PFSK-1 (cell line): Measurements from ENCODE around the gene CSGALNACT2.

Experiments used
- FOXP2 ChIP-seq: optimal IDR thresholded peaks from 2 replicates; pipeline ENCODE3; 2011; ENCODE audit warnings: borderline replicate concordance, control low read depth, inconsistent platforms; ENCODE audit not compliant: insufficient read depth; ENCODE audit errors: extremely low read length, extremely low read depth
- POLR2AphosphoS5 ChIP-seq: IDR thresholded peaks from 2 replicates; pipeline ENCODE4 v1.6.1; 2012; ENCODE audit warnings: low read depth, mild to moderate bottlenecking, control low read depth, low read length, moderate library complexity
- SIN3A ChIP-seq: IDR thresholded peaks from 2 replicates; pipeline ENCODE4 v1.6.1; 2012; ENCODE audit warnings: mild to moderate bottlenecking, low read length, moderate library complexity, borderline replicate concordance; ENCODE audit not compliant: insufficient read depth
- TAF1 ChIP-seq: IDR thresholded peaks from 2 replicates; pipeline ENCODE4 v1.6.1; 2012; ENCODE audit warnings: low read length, control low read depth, borderline replicate concordance; ENCODE audit not compliant: insufficient read depth
- TF ChIP-seq, protein P1 (sequence below), 2 experiments: IDR thresholded peaks; 2 replicates each; pipeline versions ENCODE4 v1.6.1 to v1.8.0; 2011 to 2012; ENCODE audit warnings: low read depth in 2 of 2, low read length in 2 of 2, control low read depth in 1 of 2, inconsistent platforms in 1 of 2, mild to moderate bottlenecking in 1 of 2, moderate library complexity in 1 of 2; ENCODE audit not compliant: insufficient read depth in 1 of 2

DNA sequence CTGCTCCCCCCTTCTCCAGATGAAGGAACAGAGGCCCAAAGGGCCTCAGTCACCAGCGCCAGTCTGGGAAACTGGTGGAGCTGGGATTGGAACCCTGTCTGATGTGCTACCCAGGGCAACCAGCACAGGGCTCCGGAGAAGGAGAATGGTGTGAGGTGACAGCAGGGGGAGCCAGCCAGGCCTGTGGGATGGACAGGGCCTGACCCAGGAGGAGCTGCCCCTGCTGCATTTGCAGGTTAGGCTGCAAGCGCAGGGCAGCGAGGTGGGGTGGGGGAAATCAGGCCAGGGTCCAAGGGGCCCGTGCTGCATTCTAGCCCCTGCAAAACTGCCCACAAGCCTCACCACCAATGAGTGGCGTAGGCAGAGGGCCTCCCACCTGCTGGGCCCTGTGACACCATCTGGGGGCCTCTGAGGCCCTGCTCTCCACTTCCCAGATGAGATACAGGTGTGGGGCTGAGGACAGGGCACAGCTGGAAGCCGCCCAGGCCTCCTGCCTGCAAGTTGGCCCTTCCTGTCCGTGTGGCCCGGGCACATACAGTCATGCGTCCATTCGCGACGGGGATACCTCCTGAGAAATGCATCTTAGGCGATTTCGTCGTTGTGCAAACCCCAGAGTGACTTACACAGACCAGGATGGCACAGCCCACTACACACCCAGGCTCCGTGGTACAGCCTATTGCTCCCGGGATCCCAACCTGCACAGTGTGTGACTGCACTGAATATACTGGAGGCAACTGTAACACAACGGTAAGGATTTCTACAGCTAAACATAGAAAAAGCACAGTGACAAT lies 83.4 kb downstream of the CSGALNACT2 start:
- TF ChIP-seq POLR2AphosphoS5 (no peak), TAF1 (no peak), FOXP2 (no peak), SIN3A (no peak)
- TF ChIP-seq, protein P1, sequence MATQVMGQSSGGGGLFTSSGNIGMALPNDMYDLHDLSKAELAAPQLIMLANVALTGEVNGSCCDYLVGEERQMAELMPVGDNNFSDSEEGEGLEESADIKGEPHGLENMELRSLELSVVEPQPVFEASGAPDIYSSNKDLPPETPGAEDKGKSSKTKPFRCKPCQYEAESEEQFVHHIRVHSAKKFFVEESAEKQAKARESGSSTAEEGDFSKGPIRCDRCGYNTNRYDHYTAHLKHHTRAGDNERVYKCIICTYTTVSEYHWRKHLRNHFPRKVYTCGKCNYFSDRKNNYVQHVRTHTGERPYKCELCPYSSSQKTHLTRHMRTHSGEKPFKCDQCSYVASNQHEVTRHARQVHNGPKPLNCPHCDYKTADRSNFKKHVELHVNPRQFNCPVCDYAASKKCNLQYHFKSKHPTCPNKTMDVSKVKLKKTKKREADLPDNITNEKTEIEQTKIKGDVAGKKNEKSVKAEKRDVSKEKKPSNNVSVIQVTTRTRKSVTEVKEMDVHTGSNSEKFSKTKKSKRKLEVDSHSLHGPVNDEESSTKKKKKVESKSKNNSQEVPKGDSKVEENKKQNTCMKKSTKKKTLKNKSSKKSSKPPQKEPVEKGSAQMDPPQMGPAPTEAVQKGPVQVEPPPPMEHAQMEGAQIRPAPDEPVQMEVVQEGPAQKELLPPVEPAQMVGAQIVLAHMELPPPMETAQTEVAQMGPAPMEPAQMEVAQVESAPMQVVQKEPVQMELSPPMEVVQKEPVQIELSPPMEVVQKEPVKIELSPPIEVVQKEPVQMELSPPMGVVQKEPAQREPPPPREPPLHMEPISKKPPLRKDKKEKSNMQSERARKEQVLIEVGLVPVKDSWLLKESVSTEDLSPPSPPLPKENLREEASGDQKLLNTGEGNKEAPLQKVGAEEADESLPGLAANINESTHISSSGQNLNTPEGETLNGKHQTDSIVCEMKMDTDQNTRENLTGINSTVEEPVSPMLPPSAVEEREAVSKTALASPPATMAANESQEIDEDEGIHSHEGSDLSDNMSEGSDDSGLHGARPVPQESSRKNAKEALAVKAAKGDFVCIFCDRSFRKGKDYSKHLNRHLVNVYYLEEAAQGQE (IDR thresholded peaks at IDR 0.05; ENCODE audit: insufficient read depth in 1 of 2, low read depth in 2 of 2, low read length in 2 of 2), result no peak
